Measurements from ENCODE around the gene CCND1.

- no peak for TF ChIP-seq CEBPB (IDR thresholded peaks at IDR 0.05)
- TF ChIP-seq TEAD4 (IDR thresholded peaks at IDR 0.05): no peak
- TF ChIP-seq TAF1 (IDR thresholded peaks at IDR 0.05; ENCODE audit: low read depth): no peak
- TF ChIP-seq ZBTB7A (IDR thresholded peaks at IDR 0.05; ENCODE audit: low read depth): no peak
- no peak for TF ChIP-seq YY1 (IDR thresholded peaks at IDR 0.05; ENCODE audit: low read depth)
- TF ChIP-seq MAX (IDR thresholded peaks at IDR 0.05): no peak
- no peak for TF ChIP-seq FOXM1 (IDR thresholded peaks at IDR 0.05; ENCODE audit: borderline replicate concordance, low read depth)
- no peak for TF ChIP-seq CREB1 (IDR thresholded peaks at IDR 0.05; ENCODE audit: low read depth)
- no peak for TF ChIP-seq EGR1 (IDR thresholded peaks at IDR 0.05)
- no peak for TF ChIP-seq EP300 (IDR thresholded peaks at IDR 0.05; ENCODE audit: borderline replicate concordance)
These were observed 62.0 kb downstream of the CCND1 start for GRCh38 chr11:69702769-69703452.

All from Ishikawa (cell line).